C1 segment of cervical spinal cord (tissue), 14 donors: ENCODE measurements around the gene CLIP3.

Experiments
- DNase-seq, 14 donors: peaks; one replicate each; lab custom pipeline; 2025; lab: John Stamatoyannopoulos, UW

The CLIP3 gene

GRCh38 chr19:35978832-35979365 is 53.8 kb downstream of the CLIP3 start:
- DNase-seq, result peak in 1 of 14 donors; percentile 68

- DNase-seq, result peak in 1 of 14 donors; percentile 55
These were observed 54.4 kb downstream of the CLIP3 start for GRCh38 chr19:35978271-35978670.

GRCh38 chr19:35977446-35978222 is 55.0 kb downstream of the CLIP3 start:
- peak in 1 of 14 donors; percentile 54 for DNase-seq

GRCh38 chr19:35975608-35976214 is 57.0 kb downstream of the CLIP3 start:
- no peak for DNase-seq

GRCh38 chr19:35973487-35973886 is 59.2 kb downstream of the CLIP3 start:
- no peak for DNase-seq

GRCh38 chr19:35966771-35967170 is 65.9 kb downstream of the CLIP3 start:
- no peak for DNase-seq
